Activated CD4-positive, alpha-beta memory T cell treated with anti-CD3 and anti-CD28 coated beads, Interleukin-2, amount 10 ng/mL, durations not matched to agents 7 days and 5 days (primary cell): Measurements from ENCODE around the gene IFT122. TPM values are rescaled to one million over a fixed set of nuclear protein-coding genes. Genes with fewer than 3 reads are reported as not detected.

ENCODE experiments used
- CTCF ChIA-PET: fragments of 350-600 bp; sonication (Branson Sonifier 250); formaldehyde crosslinking; loops from one replicate; lab custom pipeline; 2021; ENCODE audit warnings: antibody characterized with exemption, inconsistent platforms; lab: Charles Lee
- POLR2A ChIA-PET: fragments of 350-600 bp; sonication (Branson Sonifier 250); formaldehyde crosslinking; loops from one replicate; lab custom pipeline; 2021; ENCODE audit warnings: antibody characterized with exemption; lab: Charles Lee
- DNase-seq: peaks from one replicate; pipeline ENCODE4 v3.0.0-alpha.2; 2020
- H3K27ac Mint-ChIP-seq: one replicate; pipeline ENCODE4 v1.8.0; 2021; ENCODE audit warnings: mild to moderate bottlenecking, mixed read lengths
- H3K27me3 Mint-ChIP-seq: one replicate; pipeline ENCODE4 v1.8.0; 2021; ENCODE audit warnings: mixed read lengths
- H3K36me3 Mint-ChIP-seq: one replicate; pipeline ENCODE4 v1.8.0; 2021; ENCODE audit warnings: low read depth, mixed read lengths
- H3K4me1 Mint-ChIP-seq: one replicate; pipeline ENCODE4 v1.8.0; 2021; ENCODE audit warnings: mixed read lengths
- H3K4me3 Mint-ChIP-seq: one replicate; pipeline ENCODE4 v1.8.0; 2021; ENCODE audit warnings: mild to moderate bottlenecking, mixed read lengths
- H3K9me3 Mint-ChIP-seq: one replicate; pipeline ENCODE4 v1.8.0; 2021; ENCODE audit warnings: mixed read lengths
- total RNA-seq, 2 experiments: library from RNA; stranded (reverse); gene quantifications; one replicate each; pipeline ENCODE4 v1.2.3, GENCODE V29; 2021

The IFT122 gene
- total RNA-seq, 2 experiments from 2014 or later, result 22.6 to 22.8 TPM

DNA sequence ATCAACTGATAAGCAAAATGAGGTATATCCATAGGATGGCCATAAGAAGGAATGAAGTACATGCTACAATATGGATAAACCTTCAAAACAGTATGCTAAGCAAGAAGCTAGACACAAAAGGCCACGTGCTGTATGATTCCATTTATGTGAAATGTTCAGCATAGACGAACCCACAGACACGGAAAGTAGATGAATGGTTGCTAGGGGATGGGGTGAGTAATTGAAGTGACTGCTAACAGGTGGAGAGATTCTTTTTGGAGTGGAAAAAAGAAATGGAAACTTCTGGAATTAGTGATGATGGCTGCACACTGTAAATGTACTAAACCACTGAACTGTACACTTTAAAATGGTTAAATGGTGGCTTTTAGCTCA, 11.0 kb upstream of the IFT122 start:
- Mint-ChIP-seq H3K4me1 (peaks cover 53% of the 10 kb centered on the region), H3K27ac (no peak overlapping the region)

GRCh38 chr3:129429602-129430001, 10.4 kb upstream of the IFT122 start:
- H3K9me3 Mint-ChIP-seq, result no peaks in the 10 kb centered on the region
- no peak overlapping the region for H3K27ac Mint-ChIP-seq
- H3K27me3 Mint-ChIP-seq, result peaks cover 5% of the 10 kb centered on the region
- H3K36me3 Mint-ChIP-seq, result peaks cover 44% of the 10 kb centered on the region
- ChIA-PET CTCF (no interaction called here), POLR2A (interaction anchor here (0.7 to 4.5 kb wide), 6 partner anchors 10 to 164 kb away, joined by 3 to 46 read pairs (median 6); partner anchors contain the start of genes IFT122 and MBD4)
- H3K4me3 Mint-ChIP-seq, result no peak overlapping the region
- peaks cover 53% of the 10 kb centered on the region for H3K4me1 Mint-ChIP-seq
- DNase-seq, result no peak

More for the DNA sequence above, 11.0 kb upstream of the IFT122 start:
- Mint-ChIP-seq H3K27me3 (peaks cover 5% of the 10 kb centered on the region), H3K36me3 (peaks cover 40% of the 10 kb centered on the region), H3K4me3 (no peak overlapping the region), H3K9me3 (no peaks in the 10 kb centered on the region)
- no peak for DNase-seq
- CTCF ChIA-PET, result interaction anchor here (0.6 to 0.7 kb wide), 2 partner anchors 29 to 46 kb away, joined by 3 to 5 read pairs; no protein-coding TSS in a partner anchor
- POLR2A ChIA-PET, result interaction anchor here (0.7 to 4.5 kb wide), 6 partner anchors 9 to 165 kb away, joined by 3 to 46 read pairs (median 6); partner anchors contain the start of genes IFT122 and MBD4

- Mint-ChIP-seq H3K27me3 (peaks cover 5% of the 10 kb centered on the region), H3K27ac (no peak overlapping the region), H3K9me3 (no peaks in the 10 kb centered on the region), H3K36me3 (peaks cover 64% of the 10 kb centered on the region), H3K4me3 (no peak overlapping the region), H3K4me1 (peaks cover 76% of the 10 kb centered on the region)
- DNase-seq, result no peak
- ChIA-PET CTCF (interaction anchor here (1.4 kb wide), 1 partner anchor 32 kb away, joined by 3 read pairs; no protein-coding TSS in a partner anchor), POLR2A (interaction anchor here (4.5 kb wide), 1 partner anchor 8 kb away, joined by 46 read pairs; the partner anchor contains the start of genes IFT122 and MBD4)
These were observed 8.0 kb upstream of the IFT122 start for GRCh38 chr3:129432036-129432435.

DNA sequence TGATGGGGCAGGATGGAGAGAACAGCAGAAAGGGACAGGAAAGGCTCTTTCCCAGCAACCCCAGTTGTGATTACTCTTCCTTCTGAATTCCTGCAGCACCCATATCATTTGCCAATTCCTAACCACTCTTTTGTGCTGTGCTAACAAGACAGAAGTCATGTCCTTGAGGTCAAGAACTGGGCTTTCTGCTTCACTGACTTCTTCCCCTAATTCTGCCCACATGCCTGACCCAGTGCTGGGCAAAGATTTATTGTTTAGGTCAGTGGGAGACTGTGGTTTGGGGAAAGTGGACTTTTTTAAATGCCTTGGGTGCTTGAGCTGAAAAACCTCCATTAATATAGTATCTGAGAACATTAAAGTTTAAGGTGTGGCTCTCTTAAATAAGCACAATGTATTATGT, 7.4 kb upstream of the IFT122 start:
- ChIA-PET CTCF (interaction anchor here (1.4 kb wide), 1 partner anchor 33 kb away, joined by 3 read pairs; no protein-coding TSS in a partner anchor), POLR2A (no interaction called here)
- H3K27ac Mint-ChIP-seq, result no peak overlapping the region
- peaks cover 69% of the 10 kb centered on the region for H3K36me3 Mint-ChIP-seq
- peaks cover 3% of the 10 kb centered on the region for H3K27me3 Mint-ChIP-seq
- no peak for DNase-seq
- no peaks in the 10 kb centered on the region for H3K9me3 Mint-ChIP-seq
- H3K4me3 Mint-ChIP-seq, result no peak overlapping the region
- H3K4me1 Mint-ChIP-seq, result peaks cover 80% of the 10 kb centered on the region

DNA sequence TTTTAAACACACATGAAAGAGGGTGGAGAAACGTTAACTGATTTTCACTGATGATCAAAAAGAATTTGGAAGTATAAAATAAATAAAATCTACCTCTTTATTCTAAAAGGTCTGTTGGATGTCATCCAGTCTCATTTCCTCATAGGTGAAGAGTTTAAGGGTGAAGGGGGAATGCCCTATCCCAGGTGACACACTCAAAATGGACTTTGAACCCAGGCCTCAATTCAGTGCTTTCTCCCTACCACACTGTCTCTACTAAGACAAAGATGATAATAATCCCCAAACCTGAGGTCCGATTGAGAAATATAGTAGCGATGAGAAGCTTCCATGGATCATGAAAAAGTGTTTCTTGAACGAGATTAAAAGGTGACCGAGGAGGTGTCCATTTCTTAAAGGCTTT, 6.5 kb upstream of the IFT122 start:
- Mint-ChIP-seq H3K9me3 (no peaks in the 10 kb centered on the region), H3K4me1 (peaks cover 80% of the 10 kb centered on the region), H3K27ac (no peak overlapping the region), H3K27me3 (no peaks in the 10 kb centered on the region), H3K4me3 (no peak overlapping the region), H3K36me3 (peaks cover 72% of the 10 kb centered on the region)
- ChIA-PET POLR2A (interaction anchor here (1.0 kb wide), 1 partner anchor 117 kb away, joined by 3 read pairs; a partner anchor contains a TSS), CTCF (interaction anchor here (0.6 to 1.7 kb wide), 3 partner anchors 17 to 364 kb away, joined by 3 to 4 read pairs (median 3); no protein-coding TSS in a partner anchor)
- DNase-seq, result no peak

- no peak overlapping the region for H3K4me3 Mint-ChIP-seq
These were observed 5.9 kb upstream of the IFT122 start for GRCh38 chr3:129434140-129434539.

GRCh38 chr3:129435367-129435766, 4.7 kb upstream of the IFT122 start:
- Mint-ChIP-seq H3K4me1 (peaks cover 70% of the 10 kb centered on the region), H3K9me3 (no peaks in the 10 kb centered on the region), H3K27me3 (no peaks in the 10 kb centered on the region), H3K27ac (peak overlapping the region; percentile 44), H3K36me3 (peaks cover 73% of the 10 kb centered on the region), H3K4me3 (no peak overlapping the region)
- ChIA-PET CTCF (no interaction called here), POLR2A (no interaction called here)
- DNase-seq, result no peak

More at GRCh38 chr3:129434140-129434539, 5.9 kb upstream of the IFT122 start:
- H3K4me1 Mint-ChIP-seq, result peaks cover 76% of the 10 kb centered on the region
- no peaks in the 10 kb centered on the region for H3K9me3 Mint-ChIP-seq
- no peaks in the 10 kb centered on the region for H3K27me3 Mint-ChIP-seq
- peaks cover 66% of the 10 kb centered on the region for H3K36me3 Mint-ChIP-seq
- POLR2A ChIA-PET, result interaction anchor here (1.0 kb wide), 1 partner anchor 118 kb away, joined by 3 read pairs; a partner anchor contains a TSS
- CTCF ChIA-PET, result interaction anchor here (0.6 to 1.7 kb wide), 3 partner anchors 17 to 727 kb away, joined by 3 to 4 read pairs (median 3); no protein-coding TSS in a partner anchor
- DNase-seq, result no peak
- no peak overlapping the region for H3K27ac Mint-ChIP-seq

- H3K4me3 Mint-ChIP-seq, result peak overlapping the region; percentile 87
- peak; percentile 43 for DNase-seq
- peak overlapping the region; percentile 94 for H3K27ac Mint-ChIP-seq
- no peaks in the 10 kb centered on the region for H3K9me3 Mint-ChIP-seq
- POLR2A ChIA-PET, result interaction anchor here (0.7 to 6.0 kb wide), 18 partner anchors 9 to 789 kb away, joined by 3 to 76 read pairs (median 5); partner anchors contain the start of genes ACAD9, EFCAB12 and RPN1
- H3K4me1 Mint-ChIP-seq, result peaks cover 70% of the 10 kb centered on the region
- CTCF ChIA-PET, result interaction anchor here (0.8 to 2.7 kb wide), 6 partner anchors 12 to 123 kb away, joined by 3 to 17 read pairs (median 5); a partner anchor contains a TSS
- peaks cover 43% of the 10 kb centered on the region for H3K36me3 Mint-ChIP-seq
- no peaks in the 10 kb centered on the region for H3K27me3 Mint-ChIP-seq
These were observed 703 bp upstream of the IFT122 start for GRCh38 chr3:129439226-129439816.

- ChIA-PET CTCF (interaction anchor here (0.9 to 2.7 kb wide), 6 partner anchors 11 to 125 kb away, joined by 3 to 17 read pairs (median 5); a partner anchor contains a TSS), POLR2A (interaction anchor here (0.9 to 6.0 kb wide), 22 partner anchors 10 to 562 kb away, joined by 3 to 76 read pairs (median 5); partner anchors contain the start of genes ACAD9, EFCAB12 and RAB43)
- Mint-ChIP-seq H3K27me3 (no peaks in the 10 kb centered on the region), H3K36me3 (peaks cover 34% of the 10 kb centered on the region), H3K9me3 (no peaks in the 10 kb centered on the region), H3K27ac (peak overlapping the region; percentile 94), H3K4me1 (peaks cover 59% of the 10 kb centered on the region), H3K4me3 (peak overlapping the region; percentile 87)
- DNase-seq, result no peak
These were observed 680 bp downstream of the IFT122 start for GRCh38 chr3:129440618-129441190.

GRCh38 chr3:129441215-129441614, 1.2 kb downstream of the IFT122 start:
- peak; percentile 23 for DNase-seq
- peak overlapping the region; percentile 87 for H3K4me3 Mint-ChIP-seq
- CTCF ChIA-PET, result interaction anchor here (0.6 to 2.1 kb wide), 8 partner anchors 10 to 471 kb away, joined by 3 to 6 read pairs (median 3); a partner anchor contains a TSS
- POLR2A ChIA-PET, result interaction anchor here (0.9 to 6.0 kb wide), 13 partner anchors 11 to 563 kb away, joined by 3 to 76 read pairs (median 5); partner anchors contain the start of genes EFCAB12 and RAB43
- peaks cover 54% of the 10 kb centered on the region for H3K4me1 Mint-ChIP-seq
- H3K27me3 Mint-ChIP-seq, result no peaks in the 10 kb centered on the region
- peaks cover 30% of the 10 kb centered on the region for H3K36me3 Mint-ChIP-seq
- H3K27ac Mint-ChIP-seq, result peak overlapping the region; percentile 94
- H3K9me3 Mint-ChIP-seq, result no peaks in the 10 kb centered on the region

DNA sequence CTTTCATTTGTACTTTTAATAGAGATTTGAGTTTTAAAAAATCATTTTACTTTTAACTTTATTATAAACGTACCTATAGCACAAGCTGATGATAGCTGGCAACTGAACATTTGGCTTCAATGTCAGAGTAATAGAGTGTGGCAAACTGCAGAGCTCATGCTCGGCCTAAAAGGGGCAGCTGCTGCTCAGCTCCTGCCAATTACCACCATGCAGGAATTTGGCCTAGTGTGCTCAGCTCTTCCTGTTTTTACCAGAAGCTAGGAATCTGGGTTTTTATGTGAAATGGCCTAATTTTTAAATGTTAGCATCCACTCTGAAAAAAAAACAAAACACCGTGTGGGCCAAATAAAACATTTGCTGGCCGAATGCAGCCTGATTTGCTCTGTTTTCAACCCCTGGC, 1.8 kb downstream of the IFT122 start:
- CTCF ChIA-PET, result interaction anchor here (0.6 to 1.1 kb wide), 6 partner anchors 9 to 471 kb away, joined by 3 read pairs; no protein-coding TSS in a partner anchor
- peaks cover 49% of the 10 kb centered on the region for H3K4me1 Mint-ChIP-seq

GRCh38 chr3:129442486-129442885, 2.5 kb downstream of the IFT122 start:
- Mint-ChIP-seq H3K27ac (peak overlapping the region; percentile 7), H3K4me3 (no peak overlapping the region), H3K9me3 (no peaks in the 10 kb centered on the region), H3K36me3 (peaks cover 18% of the 10 kb centered on the region), H3K4me1 (peaks cover 43% of the 10 kb centered on the region), H3K27me3 (no peaks in the 10 kb centered on the region)
- ChIA-PET POLR2A (interaction anchor here (5.4 to 6.0 kb wide), 2 partner anchors 12 to 126 kb away, joined by 46 to 76 read pairs; partner anchors contain the start of gene EFCAB12), CTCF (interaction anchor here (1.1 kb wide), 1 partner anchor 472 kb away, joined by 3 read pairs; no protein-coding TSS in a partner anchor)
- DNase-seq, result no peak

More for the DNA sequence above, 1.8 kb downstream of the IFT122 start:
- POLR2A ChIA-PET, result interaction anchor here (0.9 to 6.0 kb wide), 10 partner anchors 12 to 563 kb away, joined by 3 to 76 read pairs (median 6); partner anchors contain the start of genes EFCAB12 and RAB43
- peak overlapping the region; percentile 94 for H3K27ac Mint-ChIP-seq
- DNase-seq, result no peak
- H3K4me3 Mint-ChIP-seq, result peak overlapping the region; percentile 87
- H3K27me3 Mint-ChIP-seq, result no peaks in the 10 kb centered on the region
- H3K9me3 Mint-ChIP-seq, result no peaks in the 10 kb centered on the region
- peaks cover 24% of the 10 kb centered on the region for H3K36me3 Mint-ChIP-seq
